Suprapubic skin (tissue), 3 donors: ENCODE measurements around the gene SLC24A1.
"Not testable (repeated sequence)": the region's sequence is repeated elsewhere in the genome, so short reads cannot be mapped to it uniquely, and the experiment has no call there.

ENCODE experiments used
- CTCF ChIP-seq, 2 donors: fragments of 200-600 bp in 1 of 2; fragments of 450-650 bp in 1 of 2; sonication (generic) in 1 of 2; IDR thresholded peaks; one replicate each; pipeline ENCODE4 v1.5.1; 2016 to 2019; ENCODE audit warnings: antibody characterized with exemption in 2 of 2, mild to moderate bottlenecking in 1 of 2, moderate library complexity in 1 of 2
- POLR2A ChIP-seq, 2 donors: fragments of 450-650 bp; IDR thresholded peaks; one replicate each; pipeline ENCODE4 v1.6.1; 2017; ENCODE audit warnings: antibody characterized with exemption in 2 of 2, mild to moderate bottlenecking in 2 of 2, moderate library complexity in 2 of 2

GRCh38 chr15:65615887-65616286 is 5.9 kb upstream of the SLC24A1 start:
- not testable (repeated sequence) for TF ChIP-seq CTCF, POLR2A (IDR thresholded peaks at IDR 0.05)
